ENCODE measurements around the gene TPI1.
A peak's percentile ranks its signal among the peaks of the same experiment; 100 is the strongest.

DNA sequence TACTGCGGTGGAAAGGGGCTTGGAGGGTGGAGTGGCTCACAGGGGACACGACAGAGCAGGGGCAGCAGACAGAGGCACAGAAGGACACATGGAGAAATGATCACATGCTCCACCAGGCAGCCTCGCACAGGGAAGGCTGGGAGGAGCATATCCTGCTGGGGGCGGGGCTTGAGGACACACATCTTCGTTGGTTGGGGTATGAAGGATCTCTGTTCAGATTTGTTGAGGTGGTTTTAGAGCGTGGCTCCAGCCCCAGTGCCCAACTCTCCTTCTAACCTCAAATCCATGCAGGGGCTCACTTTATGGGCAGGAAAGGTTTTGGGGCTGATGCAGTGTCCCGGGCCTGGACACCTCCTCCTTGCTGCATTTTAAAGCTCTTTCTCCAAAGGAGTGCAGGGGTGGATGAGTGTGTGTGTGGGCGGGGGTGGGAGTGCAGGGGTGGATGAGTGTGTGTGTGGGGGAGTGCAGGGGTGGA, 39.9 kb upstream of the TPI1 start:
- no peak for TF ChIP-seq POLR2A (IDR thresholded peaks at IDR 0.05; ENCODE audit: low read depth)
- TF ChIP-seq, protein P1, sequence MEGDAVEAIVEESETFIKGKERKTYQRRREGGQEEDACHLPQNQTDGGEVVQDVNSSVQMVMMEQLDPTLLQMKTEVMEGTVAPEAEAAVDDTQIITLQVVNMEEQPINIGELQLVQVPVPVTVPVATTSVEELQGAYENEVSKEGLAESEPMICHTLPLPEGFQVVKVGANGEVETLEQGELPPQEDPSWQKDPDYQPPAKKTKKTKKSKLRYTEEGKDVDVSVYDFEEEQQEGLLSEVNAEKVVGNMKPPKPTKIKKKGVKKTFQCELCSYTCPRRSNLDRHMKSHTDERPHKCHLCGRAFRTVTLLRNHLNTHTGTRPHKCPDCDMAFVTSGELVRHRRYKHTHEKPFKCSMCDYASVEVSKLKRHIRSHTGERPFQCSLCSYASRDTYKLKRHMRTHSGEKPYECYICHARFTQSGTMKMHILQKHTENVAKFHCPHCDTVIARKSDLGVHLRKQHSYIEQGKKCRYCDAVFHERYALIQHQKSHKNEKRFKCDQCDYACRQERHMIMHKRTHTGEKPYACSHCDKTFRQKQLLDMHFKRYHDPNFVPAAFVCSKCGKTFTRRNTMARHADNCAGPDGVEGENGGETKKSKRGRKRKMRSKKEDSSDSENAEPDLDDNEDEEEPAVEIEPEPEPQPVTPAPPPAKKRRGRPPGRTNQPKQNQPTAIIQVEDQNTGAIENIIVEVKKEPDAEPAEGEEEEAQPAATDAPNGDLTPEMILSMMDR (IDR thresholded peaks at IDR 0.05) = no peak
- peak; percentile 44 to 70 for TF ChIP-seq POLR2AphosphoS5 (IDR thresholded peaks at IDR 0.05)

Data from esophagus muscularis mucosa (tissue), 3 donors.